ENCODE data around the gene SLC37A4.
"Not testable (repeated sequence)": the region's sequence is repeated elsewhere in the genome, so short reads cannot be mapped to it uniquely, and the experiment has no call there.

Gene SLC37A4

GRCh38 chr11:118984825-118985224 is 45.9 kb downstream of the SLC37A4 start:
- TF ChIP-seq, protein P1, sequence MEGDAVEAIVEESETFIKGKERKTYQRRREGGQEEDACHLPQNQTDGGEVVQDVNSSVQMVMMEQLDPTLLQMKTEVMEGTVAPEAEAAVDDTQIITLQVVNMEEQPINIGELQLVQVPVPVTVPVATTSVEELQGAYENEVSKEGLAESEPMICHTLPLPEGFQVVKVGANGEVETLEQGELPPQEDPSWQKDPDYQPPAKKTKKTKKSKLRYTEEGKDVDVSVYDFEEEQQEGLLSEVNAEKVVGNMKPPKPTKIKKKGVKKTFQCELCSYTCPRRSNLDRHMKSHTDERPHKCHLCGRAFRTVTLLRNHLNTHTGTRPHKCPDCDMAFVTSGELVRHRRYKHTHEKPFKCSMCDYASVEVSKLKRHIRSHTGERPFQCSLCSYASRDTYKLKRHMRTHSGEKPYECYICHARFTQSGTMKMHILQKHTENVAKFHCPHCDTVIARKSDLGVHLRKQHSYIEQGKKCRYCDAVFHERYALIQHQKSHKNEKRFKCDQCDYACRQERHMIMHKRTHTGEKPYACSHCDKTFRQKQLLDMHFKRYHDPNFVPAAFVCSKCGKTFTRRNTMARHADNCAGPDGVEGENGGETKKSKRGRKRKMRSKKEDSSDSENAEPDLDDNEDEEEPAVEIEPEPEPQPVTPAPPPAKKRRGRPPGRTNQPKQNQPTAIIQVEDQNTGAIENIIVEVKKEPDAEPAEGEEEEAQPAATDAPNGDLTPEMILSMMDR (IDR thresholded peaks at IDR 0.05; ENCODE audit: insufficient read depth, low read depth, low read length, missing control alignments) = no peak
- H3K4me3 ChIP-seq (ENCODE audit: low read length) = no peak overlapping the region
- DNase-seq (ENCODE audit: low read depth) = no peak

GRCh38 chr11:118984337-118984736 is 46.3 kb downstream of the SLC37A4 start:
- not testable (repeated sequence) for H3K4me3 ChIP-seq (ENCODE audit: low read length)

DNA sequence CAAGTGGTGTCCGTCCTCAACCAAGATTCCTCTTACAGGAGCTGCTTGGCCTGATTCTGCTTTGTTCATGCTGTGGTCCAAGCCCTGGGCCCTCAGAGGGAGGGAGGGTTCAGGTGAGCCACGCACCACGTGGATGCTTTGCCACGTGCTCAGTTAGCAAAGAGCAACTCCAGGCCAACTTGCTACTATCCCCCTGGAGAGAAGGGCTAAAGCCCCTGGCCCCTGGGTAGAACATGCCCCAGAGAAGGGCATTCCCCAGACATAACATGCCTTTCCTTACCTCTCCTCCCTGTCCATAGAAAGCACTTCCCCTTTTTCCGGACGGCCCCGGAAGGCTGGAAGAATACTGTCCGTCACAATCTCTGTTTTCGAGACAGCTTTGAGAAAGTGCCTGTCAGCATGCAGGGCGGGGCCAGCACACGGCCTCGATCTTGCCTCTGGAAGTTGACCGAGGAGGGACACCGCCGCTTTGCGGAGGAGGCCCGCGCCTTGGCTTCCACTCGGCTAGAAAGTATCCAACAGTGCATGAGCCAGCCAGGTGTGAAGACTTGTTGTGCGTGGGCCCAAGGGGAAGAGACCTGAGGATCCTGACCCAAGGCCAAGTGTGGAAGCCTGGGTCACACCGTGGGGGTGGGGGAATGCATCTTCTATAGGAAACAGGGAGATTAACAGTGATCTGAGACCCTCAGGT is 50.3 kb downstream of the SLC37A4 start:
- DNase-seq (ENCODE audit: low read depth) = no peak
- no peak overlapping the region for H3K4me3 ChIP-seq (ENCODE audit: low read length)
- TF ChIP-seq, protein P1 (IDR thresholded peaks at IDR 0.05; ENCODE audit: insufficient read depth, low read depth, low read length, missing control alignments) = no peak

More at GRCh38 chr11:118984337-118984736, 46.3 kb downstream of the SLC37A4 start:
- DNase-seq (ENCODE audit: low read depth) = not testable (repeated sequence)

GRCh38 chr11:118979434-118979833 is 51.2 kb downstream of the SLC37A4 start:
- H3K4me3 ChIP-seq (ENCODE audit: low read length) = no peak overlapping the region
- no peak for DNase-seq (ENCODE audit: low read depth)
- TF ChIP-seq, protein P1 (IDR thresholded peaks at IDR 0.05; ENCODE audit: insufficient read depth, low read depth, low read length, missing control alignments) = no peak

GRCh38 chr11:118975771-118976709 is 54.6 kb downstream of the SLC37A4 start:
- no peak for DNase-seq (ENCODE audit: low read depth)
- no peak overlapping the region for H3K4me3 ChIP-seq (ENCODE audit: low read length)
- TF ChIP-seq, protein P1 (IDR thresholded peaks at IDR 0.05; ENCODE audit: insufficient read depth, low read depth, low read length, missing control alignments) = no peak

All from epithelial cell of esophagus (primary cell).